ENCODE measurements around the gene SPATA16.

DNA sequence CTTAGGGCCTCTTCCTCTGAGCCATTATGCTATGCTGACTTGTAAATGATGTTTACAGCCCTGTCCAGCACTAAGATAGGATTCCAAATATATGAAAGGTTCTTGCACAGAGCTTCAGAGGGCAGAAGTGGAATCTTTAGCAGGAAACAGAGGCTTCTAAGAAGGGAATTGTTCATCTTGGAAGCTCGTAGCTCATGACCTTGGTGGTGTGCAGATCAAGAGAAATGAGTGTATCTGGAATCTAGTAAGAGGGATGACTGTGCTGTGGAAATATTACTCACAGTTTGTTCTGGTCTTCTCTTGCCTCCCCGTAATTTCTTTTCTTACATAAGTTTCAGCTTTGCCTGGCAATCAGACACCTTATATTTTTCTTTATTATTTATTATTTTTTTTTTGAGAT lies 175.8 kb downstream of the SPATA16 start:
- TF ChIP-seq, protein P1, sequence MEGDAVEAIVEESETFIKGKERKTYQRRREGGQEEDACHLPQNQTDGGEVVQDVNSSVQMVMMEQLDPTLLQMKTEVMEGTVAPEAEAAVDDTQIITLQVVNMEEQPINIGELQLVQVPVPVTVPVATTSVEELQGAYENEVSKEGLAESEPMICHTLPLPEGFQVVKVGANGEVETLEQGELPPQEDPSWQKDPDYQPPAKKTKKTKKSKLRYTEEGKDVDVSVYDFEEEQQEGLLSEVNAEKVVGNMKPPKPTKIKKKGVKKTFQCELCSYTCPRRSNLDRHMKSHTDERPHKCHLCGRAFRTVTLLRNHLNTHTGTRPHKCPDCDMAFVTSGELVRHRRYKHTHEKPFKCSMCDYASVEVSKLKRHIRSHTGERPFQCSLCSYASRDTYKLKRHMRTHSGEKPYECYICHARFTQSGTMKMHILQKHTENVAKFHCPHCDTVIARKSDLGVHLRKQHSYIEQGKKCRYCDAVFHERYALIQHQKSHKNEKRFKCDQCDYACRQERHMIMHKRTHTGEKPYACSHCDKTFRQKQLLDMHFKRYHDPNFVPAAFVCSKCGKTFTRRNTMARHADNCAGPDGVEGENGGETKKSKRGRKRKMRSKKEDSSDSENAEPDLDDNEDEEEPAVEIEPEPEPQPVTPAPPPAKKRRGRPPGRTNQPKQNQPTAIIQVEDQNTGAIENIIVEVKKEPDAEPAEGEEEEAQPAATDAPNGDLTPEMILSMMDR (conservative IDR thresholded peaks at IDR 0.05 in 1 of 2, IDR thresholded peaks at IDR 0.05 in 1 of 2; ENCODE audit: extremely low read depth in 1 of 2, insufficient read depth in 1 of 2, low read depth in 1 of 2, low read length in 2 of 2), result no peak
- TF ChIP-seq EZH2 (IDR thresholded peaks at IDR 0.05; ENCODE audit: borderline replicate concordance, low read length), result no peak

Measured in mammary epithelial cell (primary cell).